ENCODE data around the gene CERS4. TPM values are rescaled to one million over a fixed set of nuclear protein-coding genes. Genes with fewer than 3 reads are reported as not detected.

The CERS4 gene
- total RNA-seq, 1 donor from 2014 or later: 30.6 TPM

Other genes with a start within 250 kb of the CERS4 start
- gene ELAVL1, start 203.7 kb upstream of the CERS4 start, total RNA-seq: 191 and 193 TPM in 2 replicates
- not detected in 2 replicates for gene CCL25, start 156.6 kb upstream of the CERS4 start, total RNA-seq
- gene FBN3, start 59.8 kb upstream of the CERS4 start, total RNA-seq: not detected in 2 replicates
- gene CD320, start 99.0 kb downstream of the CERS4 start, total RNA-seq: 110 and 113 TPM in 2 replicates
- gene NDUFA7, start 112.0 kb downstream of the CERS4 start, total RNA-seq: 52.9 and 54.3 TPM in 2 replicates
- 2,054 and 2,121 TPM in 2 replicates for gene RPS28, start 112.1 kb downstream of the CERS4 start, total RNA-seq
- 0.85 and 1.5 TPM in 2 replicates for gene KANK3, start 133.9 kb downstream of the CERS4 start, total RNA-seq
- gene ANGPTL4, start 154.8 kb downstream of the CERS4 start, total RNA-seq: 4.0 and 4.1 TPM in 2 replicates
- 69.4 and 74.0 TPM in 2 replicates for gene RAB11B, start 181.0 kb downstream of the CERS4 start, total RNA-seq
- gene MARCHF2, start 203.9 kb downstream of the CERS4 start, total RNA-seq: 7.9 and 8.8 TPM in 2 replicates
- 349 and 352 TPM in 2 replicates for gene HNRNPM, start 235.6 kb downstream of the CERS4 start, total RNA-seq